T-helper 1 cell (primary cell): ENCODE results near the gene MISP.
"Not testable (repeated sequence)": the region's sequence is repeated elsewhere in the genome, so short reads cannot be mapped to it uniquely, and the experiment has no call there.

ENCODE experiments used
- DNase-seq, 5 donors: peaks; one replicate each; pipeline ENCODE4 v3.0.0-alpha.2; 2012 to 2020

The MISP gene

GRCh38 chr19:723714-724113 is 27.2 kb upstream of the MISP start:
- no peak for DNase-seq

GRCh38 chr19:725461-726089 is 25.3 kb upstream of the MISP start:
- DNase-seq, result no peak

- DNase-seq, result no peak
Observed at GRCh38 chr19:726993-727956, 23.6 kb upstream of the MISP start.

- DNase-seq, result no peak
Observed at GRCh38 chr19:728011-728410, 22.9 kb upstream of the MISP start.

DNA sequence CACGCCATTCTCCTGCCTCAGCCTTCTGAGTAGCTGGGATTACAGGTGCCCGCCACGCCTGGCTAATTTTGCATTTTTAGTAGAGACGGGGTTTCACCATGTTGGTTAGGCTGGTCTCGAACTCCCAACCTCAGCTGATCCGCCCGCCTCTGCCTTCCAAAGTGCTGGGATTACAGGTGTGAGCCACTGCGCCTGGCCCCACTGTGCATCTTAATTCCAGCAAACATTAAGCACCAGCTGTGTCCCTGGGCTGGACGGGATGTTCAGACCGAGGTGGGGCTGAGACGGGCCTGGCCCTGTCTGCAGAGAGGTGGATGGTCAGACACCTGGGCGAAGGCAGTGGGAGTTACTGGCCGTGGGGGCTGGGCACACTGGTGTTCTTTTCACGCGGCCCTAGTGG is 21.3 kb upstream of the MISP start:
- DNase-seq, result not testable (repeated sequence)

DNA sequence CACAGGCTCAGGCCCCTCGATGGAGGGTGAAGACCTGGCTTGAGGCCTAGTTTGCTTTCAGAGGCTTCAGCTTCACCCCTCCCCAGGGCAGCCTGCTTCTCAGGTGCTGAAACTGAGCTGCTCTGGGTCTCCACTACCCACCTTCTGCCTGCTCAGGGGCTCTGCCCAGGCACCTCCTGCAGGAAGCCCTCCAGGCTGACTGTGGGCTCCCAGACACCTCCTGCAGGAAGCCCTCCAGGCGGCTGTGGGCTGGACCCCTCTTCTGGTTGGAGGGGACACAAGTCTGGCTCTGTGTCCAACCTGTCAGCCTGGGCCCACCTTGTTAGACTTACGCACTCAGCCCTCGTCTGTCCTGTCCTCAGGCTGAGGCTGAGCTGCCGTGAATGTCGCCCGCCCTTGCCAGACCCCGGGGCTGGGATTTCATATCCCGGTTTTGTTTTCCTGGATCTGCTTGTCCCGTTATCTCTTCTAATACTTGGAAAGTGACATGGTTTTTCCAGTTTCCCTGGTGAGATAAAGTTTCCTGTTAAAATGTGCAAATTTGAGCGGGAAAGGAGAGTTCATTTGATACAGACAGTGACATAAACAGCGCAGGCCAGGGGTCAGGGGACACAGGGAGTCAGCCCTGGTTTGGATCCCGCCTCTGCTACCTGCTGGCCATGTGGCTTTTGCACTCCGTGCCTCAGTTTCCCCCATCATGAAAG is 20.8 kb upstream of the MISP start:
- no peak for DNase-seq

- DNase-seq, result no peak
Observed at GRCh38 chr19:731000-731399, 19.9 kb upstream of the MISP start.

DNA sequence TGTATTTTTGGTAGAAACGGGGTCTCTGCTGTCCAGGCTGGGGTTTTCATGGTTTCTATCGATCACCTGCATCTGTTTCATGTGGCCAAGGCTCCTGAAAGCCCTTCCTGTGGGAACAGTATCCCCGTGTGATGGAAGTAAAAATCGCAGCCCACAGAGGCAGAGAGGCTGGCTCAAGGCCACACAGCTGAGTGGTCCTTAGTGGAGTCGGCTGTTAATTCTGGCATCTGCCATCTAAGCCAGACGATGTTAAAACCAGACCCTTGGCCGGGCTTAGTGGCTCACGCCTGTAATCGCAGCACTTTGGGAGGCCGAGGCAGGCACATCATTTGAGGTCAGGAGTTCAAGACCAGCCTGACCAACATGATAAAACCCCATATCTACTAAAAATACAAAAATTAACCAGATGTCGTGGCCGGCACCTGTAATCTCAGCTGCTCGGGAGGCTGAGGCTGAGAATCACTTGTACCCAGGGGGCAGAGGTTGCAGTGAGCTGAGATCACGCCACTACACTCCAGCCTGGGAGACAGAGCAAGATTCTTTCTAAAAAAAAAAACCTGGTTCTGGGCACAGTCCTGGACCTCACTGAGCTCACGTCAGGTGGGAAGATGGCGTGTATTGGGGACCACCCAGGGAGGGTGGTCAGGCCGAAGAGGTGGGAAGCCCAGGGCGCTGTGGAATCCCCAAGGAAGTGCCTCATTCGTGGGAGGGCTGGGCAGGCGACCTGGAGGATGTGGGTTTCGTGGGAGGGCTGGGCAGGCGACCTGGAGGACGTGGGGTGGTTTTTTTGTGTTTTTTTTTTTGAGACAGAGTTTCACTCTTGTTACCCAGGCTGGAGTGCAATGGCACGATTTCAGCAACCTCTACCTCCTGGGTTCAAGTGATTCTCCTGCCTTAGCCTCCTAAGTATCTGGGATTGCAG is 18.5 kb upstream of the MISP start:
- DNase-seq, result no peak

DNA sequence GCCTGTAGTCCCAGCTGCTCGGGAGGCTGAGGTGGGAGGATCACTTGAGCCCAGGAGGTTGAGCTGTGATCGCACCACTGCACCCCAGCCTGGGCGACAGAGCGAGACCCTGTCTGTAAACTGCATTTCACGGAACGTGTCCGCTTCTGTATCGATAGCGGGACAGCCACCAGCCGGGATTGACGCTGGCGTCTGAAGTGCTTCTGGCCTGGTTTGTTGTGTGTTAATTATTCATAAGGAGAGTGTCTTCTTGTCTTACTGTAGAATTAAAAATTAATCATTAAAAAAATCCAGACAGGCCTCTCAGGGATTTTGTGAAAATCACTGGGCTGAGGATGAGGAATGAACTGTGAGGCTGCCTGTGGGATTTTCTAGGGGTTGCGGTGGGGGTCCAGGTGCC is 16.2 kb upstream of the MISP start:
- DNase-seq, result no peak

GRCh38 chr19:736125-736524 is 14.8 kb upstream of the MISP start:
- no peak for DNase-seq

DNA sequence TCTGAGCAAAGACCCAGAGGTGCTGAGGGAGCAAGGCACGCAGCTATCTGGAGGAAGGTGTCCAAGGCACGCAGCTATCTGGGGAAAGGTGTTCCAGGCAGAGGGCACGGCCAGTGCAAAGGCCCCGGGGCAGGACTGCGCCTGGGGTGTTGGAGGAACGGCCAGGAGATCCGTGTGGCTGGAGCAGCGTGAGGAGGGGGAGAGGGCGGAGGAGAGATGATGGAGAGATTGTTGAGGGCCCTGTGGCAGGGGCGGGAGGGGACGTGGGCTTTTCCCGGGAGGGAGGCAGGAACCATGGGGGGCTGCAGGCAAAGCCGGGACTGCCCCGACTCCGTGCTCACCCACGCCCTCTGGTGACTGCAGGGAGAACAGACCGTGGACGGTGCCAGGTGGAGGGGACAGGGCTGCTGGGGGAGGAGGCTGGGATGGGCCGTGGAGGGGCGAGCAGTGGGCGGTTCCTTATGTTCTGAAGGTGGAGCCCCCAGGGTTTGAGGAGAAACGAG is 13.3 kb upstream of the MISP start:
- peak; percentile 21 to 48 (median 42) for DNase-seq

DNA sequence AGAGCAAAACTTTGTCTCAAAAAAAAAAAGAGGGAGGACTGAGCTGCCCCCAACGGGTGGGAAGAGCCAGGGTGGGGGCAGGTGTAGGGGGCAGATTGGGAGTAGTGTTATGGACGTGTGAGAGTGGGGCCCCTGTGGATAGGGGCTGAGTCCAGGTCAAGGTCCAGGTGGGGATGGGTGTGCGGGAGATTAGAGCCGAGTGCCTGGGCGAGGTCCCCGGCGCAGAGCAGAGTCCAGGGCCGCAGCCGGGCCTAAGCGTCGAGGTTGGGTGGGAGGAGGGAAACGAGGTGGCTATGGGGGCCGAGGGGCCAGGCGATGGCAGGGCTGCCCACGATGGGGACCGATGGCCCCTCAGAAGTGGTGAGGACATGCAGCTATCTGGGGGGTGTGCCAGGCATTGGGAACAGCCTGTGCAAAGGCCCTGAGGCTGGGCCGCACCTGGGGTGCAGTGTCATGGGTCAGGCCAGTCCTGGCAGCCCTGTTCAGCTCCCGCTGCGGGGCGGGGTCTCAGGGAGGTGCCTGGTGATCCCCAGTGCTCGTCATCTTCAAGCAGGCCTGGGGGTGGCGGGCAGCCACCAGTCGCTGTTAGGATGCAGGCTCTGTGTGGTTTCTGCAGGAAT is 12.3 kb upstream of the MISP start:
- no peak for DNase-seq

GRCh38 chr19:739998-740715 is 10.8 kb upstream of the MISP start:
- no peak for DNase-seq

DNA sequence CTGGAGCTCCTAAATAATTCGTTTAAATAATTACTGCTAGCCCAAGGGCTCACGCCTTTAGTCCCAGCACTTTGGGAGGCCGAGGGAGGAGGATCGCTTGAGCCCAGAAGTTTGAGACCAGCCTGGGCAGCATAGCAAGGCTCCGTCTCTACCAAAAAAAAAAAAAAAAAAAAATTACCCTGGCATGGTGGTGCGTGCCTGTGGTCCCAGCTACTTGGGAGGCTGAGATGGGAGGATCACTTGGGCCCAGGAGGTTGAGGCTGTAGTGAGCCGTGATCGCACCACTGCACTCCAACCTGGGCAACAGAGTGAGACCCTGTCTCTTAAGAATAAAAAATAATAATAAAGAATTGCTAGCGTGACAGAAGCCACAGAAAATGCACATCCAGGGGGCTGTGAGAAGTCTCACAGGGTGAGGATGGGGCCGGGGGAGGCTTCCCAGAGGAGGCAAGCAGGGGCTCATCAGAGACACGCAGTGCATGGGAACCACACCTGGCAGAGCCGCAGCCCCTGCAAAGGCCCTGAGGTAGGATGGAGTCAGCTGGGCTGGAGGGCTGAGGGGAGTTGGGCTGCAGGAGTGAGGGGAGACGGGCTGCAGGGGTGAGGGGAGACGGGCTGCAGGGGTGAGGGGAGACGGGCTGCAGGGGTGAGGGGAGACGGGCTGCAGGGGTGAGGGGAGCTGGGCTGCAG is 10.0 kb upstream of the MISP start:
- not testable (repeated sequence) for DNase-seq

DNA sequence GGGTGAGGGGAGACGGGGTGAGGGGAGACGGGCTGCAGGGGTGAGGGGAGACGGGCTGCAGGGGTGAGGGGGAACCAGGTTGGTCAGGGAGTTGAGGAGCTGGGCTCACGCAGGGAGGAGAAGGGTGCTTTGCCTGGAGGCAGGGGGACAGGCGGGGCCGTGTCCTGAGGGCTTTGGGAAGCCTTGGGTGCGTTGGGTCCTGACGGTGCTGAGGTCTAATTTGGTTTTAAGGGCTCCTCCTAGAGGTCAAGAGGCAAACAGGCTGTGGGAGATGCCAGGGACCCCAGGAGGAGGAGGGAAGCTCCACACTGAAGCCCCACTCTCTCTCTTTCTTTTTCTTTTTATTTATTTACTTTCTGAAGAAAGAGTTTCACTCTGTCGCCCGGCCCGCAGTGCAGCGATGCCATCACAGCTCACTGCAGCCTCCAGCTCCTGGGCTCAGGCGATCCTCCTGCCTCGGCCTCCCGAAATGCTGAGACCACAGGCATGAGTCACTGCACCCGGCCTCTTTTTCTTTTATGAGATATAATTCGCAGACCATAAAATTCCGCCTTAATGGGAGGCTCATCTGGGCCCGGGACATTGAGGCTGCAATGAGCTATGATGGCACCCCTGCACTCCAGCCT is 9.3 kb upstream of the MISP start:
- DNase-seq, result peak in 1 of 5 donors; percentile 11

DNA sequence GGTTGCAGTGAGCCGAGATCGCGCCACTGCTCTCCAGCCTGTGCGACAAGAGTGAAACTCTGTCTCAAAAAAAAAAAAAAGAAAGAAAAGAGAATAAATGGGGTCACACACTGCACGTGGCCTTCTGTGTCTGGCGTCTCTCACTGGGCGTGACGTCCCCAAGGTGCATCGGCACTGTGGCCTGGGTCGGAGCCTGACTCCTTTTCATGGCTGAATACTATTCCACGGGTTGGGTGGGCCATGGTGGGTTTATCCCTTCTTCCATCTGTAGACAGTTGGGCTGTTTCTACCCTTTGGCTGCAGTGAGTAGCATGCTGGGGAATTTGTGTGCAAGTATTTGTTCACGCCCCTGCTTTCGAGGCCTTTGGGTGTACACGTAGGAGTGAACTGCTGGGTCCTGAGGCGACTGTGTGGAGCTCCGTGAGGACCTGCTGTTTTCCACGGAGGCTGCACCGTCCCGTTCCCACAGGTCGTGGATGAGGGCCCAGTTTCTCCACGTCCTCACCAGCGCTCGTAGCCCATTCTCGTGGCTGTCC is 8.3 kb upstream of the MISP start:
- no peak for DNase-seq

- DNase-seq, result no peak
Observed at GRCh38 chr19:743168-743687, 7.7 kb upstream of the MISP start.

GRCh38 chr19:745138-745537 is 5.8 kb upstream of the MISP start:
- DNase-seq, result not testable (repeated sequence)

GRCh38 chr19:746208-746819 is 4.6 kb upstream of the MISP start:
- no peak for DNase-seq
